Tibial nerve (tissue), 3 donors: ENCODE data around the gene SARM1.

Experiments used
- CTCF ChIP-seq, 5 experiments: fragments of 200-600 bp in 3 of 5; fragments of 450-650 bp in 2 of 5; sonication (generic) in 3 of 5; IDR thresholded peaks; one replicate each; pipeline ENCODE4 v1.5.1; 2016 to 2019; ENCODE audit warnings: antibody characterized with exemption in 5 of 5, mild to moderate bottlenecking in 3 of 5, moderate library complexity in 2 of 5
- POLR2A ChIP-seq, 2 donors: fragments of 450-650 bp; IDR thresholded peaks; one replicate each; pipeline ENCODE4 v1.6.1; 2017; ENCODE audit warnings: antibody characterized with exemption in 2 of 2, mild to moderate bottlenecking in 2 of 2, moderate library complexity in 2 of 2

DNA sequence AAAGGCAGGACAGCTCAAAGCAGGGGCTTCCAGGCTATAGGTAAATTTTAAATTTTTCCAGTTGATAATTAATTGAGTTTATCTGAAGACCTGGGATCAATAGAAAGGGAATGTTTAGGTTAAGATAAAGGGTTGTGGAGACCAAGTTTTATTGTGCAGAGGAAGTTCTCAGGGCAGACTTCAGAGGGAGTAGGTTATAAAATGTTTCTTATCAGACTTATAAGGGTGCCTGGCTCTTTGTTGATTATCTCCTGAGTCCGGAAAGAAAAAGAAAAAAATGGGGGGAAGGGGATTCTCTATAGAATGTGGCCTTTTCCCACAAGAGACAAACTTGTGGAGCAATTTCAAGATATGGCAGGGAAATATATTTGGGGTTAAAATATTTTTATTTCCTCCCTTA is 18.6 kb downstream of the SARM1 start:
- TF ChIP-seq CTCF (IDR thresholded peaks at IDR 0.05) (no peak), POLR2A (IDR thresholded peaks at IDR 0.05) (no peak)
